ENCODE measurements around the gene PCDHGA7.

GRCh38 chr5:141384471-141385267 is 2.1 kb downstream of the PCDHGA7 start:
- TF ChIP-seq REST (IDR thresholded peaks at IDR 0.05; ENCODE audit: low read depth), result no peak
- no peak for TF ChIP-seq TCF12 (IDR thresholded peaks at IDR 0.05; ENCODE audit: low read depth)
- no peak for TF ChIP-seq CREB1 (IDR thresholded peaks at IDR 0.05; ENCODE audit: low read depth)
- no peak for TF ChIP-seq TEAD4 (IDR thresholded peaks at IDR 0.05)
- TF ChIP-seq YY1 (IDR thresholded peaks at IDR 0.05; ENCODE audit: low read depth), result no peak
- no peak for TF ChIP-seq EP300 (IDR thresholded peaks at IDR 0.05; ENCODE audit: borderline replicate concordance)
- TF ChIP-seq, protein P1, sequence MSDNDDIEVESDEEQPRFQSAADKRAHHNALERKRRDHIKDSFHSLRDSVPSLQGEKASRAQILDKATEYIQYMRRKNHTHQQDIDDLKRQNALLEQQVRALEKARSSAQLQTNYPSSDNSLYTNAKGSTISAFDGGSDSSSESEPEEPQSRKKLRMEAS (IDR thresholded peaks at IDR 0.05), result no peak
